Left cardiac atrium (tissue), 4 donors: Measurements from ENCODE around the gene ETV1. TPM values are rescaled to one million over a fixed set of nuclear protein-coding genes. Genes with fewer than 3 reads are reported as not detected.

Experiments
- ATAC-seq, 2 donors: fragments of 200-7000 bp; cut with Tn5 transposase; one replicate each; pipeline ENCODE4 v1.9.1; 2020; ENCODE audit warnings: mild to moderate bottlenecking in 2 of 2, moderate library complexity in 2 of 2
- DNase-seq: peaks from one replicate; pipeline ENCODE4 v3.0.0-alpha.2; 2020
- intact Hi-C, 2 donors: fragments of 100-400 bp; cut with DNase I; formaldehyde crosslinking; loops; one replicate each; pipeline versions ENCODE4 v1.14.1 to v1.15.1; 2022 to 2023
- long read RNA-seq: library from polyadenylated mRNA; unstranded; transcript quantifications from one replicate; pipeline ENCODE4 v2.0.0, GENCODE V29; 2021
- total RNA-seq, 2 donors: library from RNA; stranded (reverse); fragmentation: NEBNext Ultra II Directional; extraction: Animal tissue kit (Norgen Biotek cat#: 25700); gene quantifications; one replicate each; pipeline ENCODE4 v1.2.1, GENCODE V29; 2021
- donor health status: DM: no; HTN: yes; CAD: no.
- donor health status: DM: no; HTN: yes; CAD: no; lungs with severe emphysema.
- donor health status: DM: yes; HTN: yes; CAD: no.
- donor health status: Dilated cardiomyopathy.

ETV1 gene
- total RNA-seq: 10 to 100 TPM; 52.9 to 57.9 TPM
- long read RNA-seq, full-length matches to known transcripts: 10 of 17 reads
- long read RNA-seq, partial matches to known transcripts: 5 of 17 reads
- long read RNA-seq, other reads (novel, unspliced or antisense): 2 of 17 reads

DNA sequence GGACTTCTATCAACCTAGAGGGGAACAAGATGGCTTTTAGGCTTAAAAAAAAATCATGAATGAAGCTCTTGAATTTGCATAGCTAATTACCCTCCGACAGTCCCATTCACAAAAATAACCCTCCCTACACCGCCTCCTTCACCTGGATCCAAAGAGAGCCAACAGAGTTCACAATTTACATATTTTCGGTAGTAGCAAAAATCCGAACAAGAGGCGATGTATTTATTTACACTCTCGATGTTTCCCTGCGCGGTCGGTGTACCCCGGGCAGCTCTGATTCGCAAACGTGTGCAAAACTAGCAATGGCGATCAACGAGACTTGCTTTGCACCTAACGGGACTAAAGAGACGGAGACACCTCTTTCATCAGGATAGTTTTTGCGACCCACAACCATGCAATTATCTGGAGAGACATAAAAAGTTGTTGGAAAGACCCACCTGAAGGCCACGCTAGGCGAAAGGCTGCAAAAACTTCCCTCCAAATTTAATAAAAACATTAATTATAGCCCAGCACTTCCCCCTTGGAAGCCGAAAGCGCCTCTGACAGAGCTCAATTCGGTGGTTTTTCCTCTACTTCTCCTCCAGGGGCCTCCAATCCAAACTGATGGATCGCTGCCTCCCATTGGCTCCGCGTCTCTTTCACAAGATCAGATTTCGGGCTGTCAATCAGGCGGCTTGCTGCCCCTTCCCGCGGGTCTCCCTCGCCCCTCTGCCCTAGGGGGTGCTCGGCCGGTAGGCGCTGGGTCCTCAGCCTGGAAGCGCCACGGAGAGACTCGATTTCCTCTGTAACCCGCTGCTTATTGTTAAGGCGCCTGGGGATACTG lies at the start of gene ETV1:
Gene ETV1, minus strand, starts transcription at position 541 of the 823 bp plus-strand sequence. CDS start 614 bp downstream, outside the sequence.
- ATAC-seq: peak; percentile 46 to 64
- peak; percentile 74 for DNase-seq
- intact Hi-C loops: no loop called here

DNA sequence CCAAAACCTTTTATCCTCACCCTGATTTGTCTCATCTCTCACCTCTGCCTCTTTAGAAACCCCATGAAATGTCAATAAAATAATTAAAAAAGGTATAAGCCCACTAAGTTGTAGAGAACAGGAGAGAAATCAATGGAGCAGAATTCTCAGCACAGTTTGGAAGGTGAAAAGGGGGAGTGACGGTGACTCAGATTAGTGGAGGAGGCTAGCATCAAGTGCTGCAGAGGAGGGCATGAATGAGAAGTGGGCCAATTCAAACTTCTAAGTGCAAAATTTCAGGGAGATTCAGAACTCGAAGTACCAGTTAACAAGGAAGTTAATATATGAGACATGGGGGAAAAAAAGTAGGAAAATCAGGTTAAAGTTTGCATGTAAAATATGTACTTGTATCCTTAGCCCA lies 34.9 kb upstream of the ETV1 start:
- DNase-seq: no peak
- intact Hi-C loops: no loop called here
- ATAC-seq: peak in 1 of 2 donors; percentile 53

DNA sequence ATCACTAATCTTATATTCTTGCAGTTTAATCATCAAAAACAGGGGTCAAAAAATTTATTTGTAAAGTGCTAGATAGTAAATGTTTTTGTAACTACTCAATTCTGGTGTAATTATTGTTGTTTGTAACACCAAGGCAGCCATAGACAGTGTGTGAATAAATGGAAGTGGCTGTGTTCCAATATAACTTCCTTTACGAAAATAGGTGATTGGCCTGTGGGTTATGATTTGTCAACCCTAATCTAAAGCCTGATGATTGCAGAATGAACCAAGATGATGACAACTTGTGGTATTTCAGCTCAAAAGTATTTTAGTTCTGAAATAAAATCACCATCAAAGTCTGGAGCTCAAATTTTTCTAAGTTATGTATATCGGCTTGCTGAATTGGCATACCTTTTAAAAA lies 34.4 kb upstream of the ETV1 start:
- peak in 1 of 2 donors; percentile 58 for ATAC-seq
- DNase-seq: no peak
- intact Hi-C loops: no loop called here

DNA sequence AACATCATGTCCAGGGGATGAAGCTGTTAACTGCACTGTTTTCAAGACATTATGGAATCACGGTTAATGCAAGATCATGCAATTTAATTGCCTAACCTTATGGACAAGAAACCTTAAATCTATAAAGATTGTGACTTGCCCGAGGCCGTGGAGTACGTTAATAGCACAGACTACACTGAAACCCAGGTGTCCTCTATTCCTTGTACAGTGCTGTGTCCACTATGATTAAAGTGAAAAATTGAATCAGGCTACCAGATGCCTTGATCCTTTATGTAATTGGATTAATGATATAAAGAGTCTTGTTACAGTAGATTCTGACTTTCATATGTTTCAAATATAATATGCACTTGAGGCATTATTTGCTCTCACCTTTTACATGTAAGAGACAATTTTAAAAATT lies 33.9 kb upstream of the ETV1 start:
- intact Hi-C loops: no loop called here
- ATAC-seq: no peak
- DNase-seq: no peak

DNA sequence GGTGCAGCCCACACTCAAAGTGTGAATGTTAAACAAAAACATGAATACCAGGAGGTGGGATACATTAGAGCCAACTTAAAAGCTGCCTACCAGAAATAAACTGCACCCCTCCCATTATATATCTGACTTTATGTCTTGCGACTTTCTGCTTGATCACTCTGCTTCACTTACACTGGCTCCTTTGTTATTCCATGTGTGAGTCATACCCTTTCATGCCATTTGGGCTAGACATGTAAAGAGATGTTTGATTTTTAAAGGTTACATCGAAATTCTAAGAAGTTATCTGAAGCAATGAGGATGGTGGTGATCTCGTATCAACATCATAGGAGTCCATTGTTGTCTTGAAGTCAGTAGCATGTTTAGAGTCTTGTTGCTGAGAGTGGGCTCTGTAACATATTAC lies 31.6 kb upstream of the ETV1 start:
- intact Hi-C loops: no loop called here
- no peak for DNase-seq
- peak in 1 of 2 donors; percentile 65 for ATAC-seq

DNA sequence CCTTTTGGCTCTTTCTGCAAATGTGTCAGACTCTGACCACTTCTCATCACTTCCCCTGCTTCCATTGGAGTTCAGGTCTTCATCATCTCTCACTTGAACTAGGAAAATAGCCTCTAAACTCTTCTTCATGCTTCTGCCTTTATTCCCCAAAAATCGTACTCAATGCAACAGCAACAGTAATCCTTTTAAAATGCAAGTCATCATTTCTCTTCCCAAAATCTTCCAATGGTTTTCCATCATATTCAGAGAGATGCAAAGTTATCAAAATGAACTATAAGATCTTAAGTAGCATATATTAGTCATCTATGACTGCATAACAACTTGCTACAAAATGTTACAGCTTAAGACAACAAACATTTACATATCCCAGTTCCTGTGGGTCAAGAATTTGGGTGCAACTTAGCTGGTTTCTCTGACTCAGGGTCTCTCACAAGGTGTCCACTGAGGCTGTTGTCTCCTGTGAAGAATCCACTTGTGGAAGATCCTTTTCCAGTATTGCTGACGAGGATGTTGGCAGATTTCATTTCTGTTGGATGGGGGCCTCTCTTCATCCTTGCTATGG lies 31.0 kb upstream of the ETV1 start:
- ATAC-seq: no peak
- intact Hi-C loops: no loop called here
- no peak for DNase-seq

DNA sequence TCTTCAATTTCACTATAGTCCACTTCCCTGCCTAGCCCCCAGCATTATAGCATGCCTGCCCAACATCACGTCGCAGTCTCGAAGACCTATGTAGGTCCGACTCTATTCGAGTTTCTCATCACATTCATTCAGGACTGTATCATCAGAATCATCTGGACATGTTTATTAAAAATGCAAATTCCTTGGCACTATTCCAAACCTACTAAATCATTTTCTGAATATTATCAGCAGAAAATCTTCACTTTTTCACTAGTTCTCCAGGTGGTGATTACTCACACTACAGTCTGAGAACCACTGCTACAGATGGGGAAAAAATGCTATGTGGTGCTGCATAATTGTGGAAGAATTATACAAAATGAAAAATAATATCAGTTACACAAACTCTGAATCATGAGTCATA lies 29.3 kb upstream of the ETV1 start:
- no peak for DNase-seq
- intact Hi-C loops: no loop called here
- no peak for ATAC-seq

DNA sequence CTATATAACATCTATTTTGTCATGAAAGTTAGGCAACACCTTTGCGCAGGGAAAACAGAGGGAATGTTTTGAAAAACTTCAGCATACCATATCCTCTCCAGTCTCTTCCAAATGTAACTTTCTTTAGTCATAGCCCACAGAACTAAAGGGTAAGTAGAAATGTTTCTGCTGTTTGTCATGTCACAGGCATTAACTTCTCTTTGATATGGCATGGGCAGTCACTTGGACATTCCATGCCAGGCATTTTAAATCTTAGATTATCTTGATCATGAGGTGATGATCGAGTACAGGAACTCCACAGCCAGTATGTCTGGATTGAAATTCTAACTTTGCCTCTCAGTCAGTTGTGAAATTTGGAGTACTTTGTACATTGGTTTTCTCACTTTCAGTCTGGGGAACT lies 27.5 kb upstream of the ETV1 start:
- intact Hi-C loops: no loop called here
- no peak for ATAC-seq
- no peak for DNase-seq

DNA sequence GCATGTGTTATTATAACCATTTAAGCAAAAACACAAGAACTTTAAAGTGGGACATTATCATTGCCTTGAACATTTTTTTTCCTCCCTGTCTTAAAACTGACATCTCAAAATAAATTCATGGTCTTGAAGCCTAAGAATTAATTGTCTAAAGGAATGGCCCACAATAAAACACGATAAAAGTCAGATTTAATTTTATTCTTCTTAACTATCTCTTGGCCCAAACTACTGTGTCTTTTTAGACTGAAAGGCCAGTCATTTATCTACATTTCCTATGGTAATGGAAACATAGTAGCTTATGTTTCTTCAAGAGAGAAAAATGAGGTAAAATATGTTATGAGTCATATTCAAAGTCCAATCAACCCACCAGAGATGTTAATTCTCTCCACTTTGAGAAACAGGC lies 24.4 kb upstream of the ETV1 start:
- DNase-seq (no peak), ATAC-seq (no peak)
- intact Hi-C loops: no loop called here

DNA sequence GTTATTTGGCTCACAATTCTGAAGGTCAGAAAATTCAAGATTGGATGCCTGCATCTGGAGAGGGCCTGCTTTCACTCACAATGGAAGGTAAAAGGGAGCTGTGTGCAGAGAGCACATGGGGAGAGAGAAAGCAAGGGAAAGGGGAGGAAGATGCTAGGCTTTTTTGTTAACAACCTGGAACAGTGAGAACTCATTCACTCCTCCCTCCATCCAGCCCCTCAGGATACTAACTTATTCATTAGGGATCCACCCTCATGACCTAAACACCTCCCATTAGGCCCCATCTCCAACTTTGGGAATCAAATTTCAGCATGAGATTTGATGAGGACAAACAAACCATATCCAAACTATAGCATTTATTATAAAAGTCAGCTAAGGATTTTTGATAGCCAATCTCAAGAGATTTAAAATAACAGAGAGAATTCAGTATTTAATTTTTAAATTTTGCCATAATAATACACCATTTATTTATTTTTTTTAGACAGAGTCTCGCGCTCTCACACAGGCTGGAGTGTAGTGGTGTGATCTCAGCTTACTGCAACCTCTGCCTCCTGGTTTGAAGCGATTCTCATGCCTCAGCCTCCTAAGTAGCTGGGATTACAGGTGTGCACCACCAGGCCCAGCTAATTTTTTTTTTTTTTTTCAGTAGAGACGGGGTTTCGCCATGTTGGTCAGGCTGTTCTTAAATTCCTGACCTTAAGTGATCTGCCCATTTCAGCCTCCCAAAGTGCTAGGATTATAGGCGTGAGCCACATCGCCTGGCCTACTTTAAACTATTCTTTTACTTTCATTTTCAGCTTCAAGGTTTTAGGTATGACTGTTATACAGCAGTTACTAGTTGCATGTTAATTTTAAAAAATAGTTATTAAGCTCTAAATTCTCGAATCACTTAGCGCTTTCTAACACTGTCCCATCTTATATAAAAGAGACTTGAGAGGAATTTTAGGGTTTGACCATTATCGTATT lies 20.3 kb upstream of the ETV1 start:
- ATAC-seq (no peak), DNase-seq (no peak)
- intact Hi-C loops: no loop called here

DNA sequence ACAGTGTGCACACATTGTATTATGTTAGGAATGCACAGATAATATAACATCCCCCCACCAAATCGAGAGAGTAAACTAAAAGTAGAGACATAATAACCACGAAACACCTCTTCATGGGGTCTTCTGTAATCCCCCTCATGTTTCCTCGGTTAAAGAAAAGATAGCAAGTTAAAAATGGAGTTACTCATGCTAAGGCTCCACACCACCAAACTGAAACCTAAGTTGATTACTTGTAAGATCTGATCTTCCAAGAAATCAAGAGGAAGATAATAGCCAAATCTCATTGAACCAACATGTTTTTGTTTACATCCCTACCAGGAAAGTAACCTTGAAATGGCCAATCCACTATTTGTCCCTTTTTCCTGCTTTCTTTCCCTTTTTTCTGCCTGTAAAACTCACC lies 11.7 kb upstream of the ETV1 start:
- DNase-seq: no peak
- intact Hi-C loops: no loop called here
- no peak for ATAC-seq

DNA sequence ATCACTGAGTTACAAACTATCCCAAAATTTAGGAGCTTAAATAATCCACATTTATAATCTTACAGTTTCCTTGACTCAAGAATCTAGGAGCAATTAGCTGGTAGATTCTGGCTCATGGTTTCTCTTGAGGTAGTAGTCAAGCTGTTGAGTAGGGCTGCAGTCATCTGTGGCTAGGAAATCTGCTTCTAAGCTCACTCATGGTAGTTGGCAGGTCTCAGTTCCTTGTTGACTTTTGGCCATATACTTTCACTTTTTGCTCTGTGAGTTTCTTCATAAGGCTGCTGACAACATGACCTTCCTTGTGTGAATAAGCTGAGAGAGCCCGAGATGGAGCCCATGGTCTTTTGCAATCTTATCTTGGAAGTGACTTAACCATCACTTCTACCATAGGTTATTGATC lies 10.8 kb upstream of the ETV1 start:
- ATAC-seq (no peak), DNase-seq (no peak)
- intact Hi-C loops: no loop called here

DNA sequence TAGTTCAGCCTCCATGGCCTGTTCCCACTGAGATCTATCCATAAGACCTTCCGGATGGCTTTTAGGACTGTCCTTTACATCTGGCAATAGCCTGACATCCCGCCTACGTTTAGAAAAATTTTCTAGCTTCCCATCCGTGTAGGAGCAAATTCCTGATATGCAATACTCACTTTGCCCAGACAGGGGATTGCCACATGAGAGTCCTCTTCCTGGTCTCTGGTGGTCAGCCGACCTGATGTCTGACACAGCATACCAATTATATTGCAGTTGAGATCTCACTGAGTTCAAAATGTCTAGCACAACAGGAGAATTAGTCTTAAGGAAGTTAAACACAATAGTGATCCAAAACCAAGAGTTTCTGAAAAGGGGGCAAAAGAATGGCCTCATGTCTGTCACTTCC lies 9.4 kb upstream of the ETV1 start:
- ATAC-seq: no peak
- no peak for DNase-seq
- intact Hi-C loops: no loop called here

DNA sequence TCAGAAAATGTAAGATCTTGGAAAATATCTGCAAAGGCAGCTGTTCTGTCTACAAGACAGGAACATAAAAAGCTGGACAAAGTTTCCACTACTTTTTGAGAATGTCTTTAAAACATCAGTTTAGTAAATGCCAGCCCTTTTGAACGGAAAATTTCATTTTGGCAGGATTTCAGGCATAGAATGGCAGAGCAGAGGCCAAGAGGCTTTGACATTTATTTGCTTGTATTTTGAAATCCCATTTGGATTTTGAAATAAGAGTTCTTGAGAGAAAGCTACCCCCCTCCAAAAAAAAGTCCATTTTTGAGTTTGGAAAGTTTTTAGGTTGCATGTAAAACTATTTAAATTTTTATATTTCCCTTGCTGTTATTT lies 3.1 kb upstream of the ETV1 start:
- ATAC-seq: no peak
- intact Hi-C loops: no loop called here

DNA sequence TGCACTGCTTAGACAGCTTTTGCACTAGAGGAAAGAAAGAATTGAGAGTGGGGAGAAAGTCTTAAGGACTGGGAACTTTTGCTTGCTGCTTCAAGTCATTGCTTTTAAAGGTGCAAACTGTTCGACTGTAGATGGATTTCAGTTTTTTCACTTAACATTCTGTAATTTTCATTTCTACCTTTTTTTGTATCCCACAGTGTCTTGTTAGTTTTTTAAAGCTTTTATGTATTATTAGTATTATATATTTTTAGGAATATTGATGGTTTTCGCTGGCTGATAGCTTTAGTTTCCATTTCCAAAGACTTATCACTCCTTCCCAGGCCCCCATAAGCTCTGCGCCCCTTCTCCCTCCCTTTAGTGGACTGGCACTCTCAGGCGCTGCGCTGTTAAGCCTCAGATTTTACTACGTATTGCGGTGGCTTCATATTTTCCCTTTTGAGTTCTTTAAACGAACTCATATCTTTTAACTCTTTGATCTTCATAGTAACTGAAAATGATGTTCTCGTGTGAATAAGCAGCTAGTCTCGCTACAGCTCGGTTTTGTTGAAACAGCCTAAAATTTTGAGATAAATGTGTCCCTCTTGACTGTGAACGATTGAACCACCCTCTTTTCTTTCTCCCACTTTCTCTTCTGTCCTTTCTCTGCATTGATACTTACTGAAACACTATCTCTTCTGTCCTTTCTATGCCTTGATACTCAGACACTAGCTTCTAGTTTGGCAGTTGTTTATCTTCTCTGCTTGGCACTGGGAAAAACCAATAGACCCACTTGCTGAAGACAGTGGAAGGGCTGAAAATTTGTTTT lies 2.5 kb upstream of the ETV1 start:
- ATAC-seq (no peak), DNase-seq (peak; percentile 22)
- intact Hi-C loops: no loop called here

More for the DNA sequence above, 3.1 kb upstream of the ETV1 start:
- no peak for DNase-seq

DNA sequence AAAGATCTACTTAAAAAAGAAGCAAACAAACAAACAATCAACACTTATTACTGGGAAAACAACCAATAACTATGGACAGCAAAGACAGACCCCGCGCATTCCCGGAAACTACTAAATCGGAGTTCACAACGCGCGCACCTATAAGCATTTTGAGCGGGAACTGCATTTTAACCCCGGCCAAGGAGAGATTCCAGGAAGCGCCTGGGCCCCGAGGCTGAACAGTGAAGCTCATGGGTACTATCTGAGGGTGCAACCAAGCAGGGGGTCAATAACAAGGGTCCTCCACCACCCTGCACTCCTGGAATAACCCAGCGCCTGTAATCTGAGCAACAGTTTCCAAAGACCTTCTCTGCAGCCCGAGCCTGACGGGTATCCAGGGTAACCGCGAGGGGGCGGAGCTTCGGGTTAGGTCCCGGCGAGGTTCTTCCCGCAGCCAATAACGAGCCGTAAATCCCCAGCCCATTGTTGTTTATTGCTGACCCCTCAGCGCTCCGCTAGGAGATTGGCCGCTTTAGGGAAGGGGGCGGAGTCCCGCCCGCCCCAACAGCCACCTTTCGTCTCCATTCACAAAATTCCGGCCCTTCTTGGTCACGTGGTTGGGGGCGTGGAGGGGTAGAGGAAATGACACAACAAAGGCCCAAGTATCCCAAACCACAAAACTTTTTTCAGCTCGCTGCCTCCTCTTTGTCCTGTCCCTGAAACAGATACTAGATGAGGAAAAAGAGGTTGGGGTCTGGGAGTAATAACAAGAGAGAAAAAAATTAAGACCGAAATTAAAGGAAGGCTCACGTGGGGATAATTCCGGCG lies 1.7 kb upstream of the ETV1 start:
- ATAC-seq (peak; percentile 96 to 98), DNase-seq (peak; percentile 96)
- intact Hi-C loops: no loop called here

DNA sequence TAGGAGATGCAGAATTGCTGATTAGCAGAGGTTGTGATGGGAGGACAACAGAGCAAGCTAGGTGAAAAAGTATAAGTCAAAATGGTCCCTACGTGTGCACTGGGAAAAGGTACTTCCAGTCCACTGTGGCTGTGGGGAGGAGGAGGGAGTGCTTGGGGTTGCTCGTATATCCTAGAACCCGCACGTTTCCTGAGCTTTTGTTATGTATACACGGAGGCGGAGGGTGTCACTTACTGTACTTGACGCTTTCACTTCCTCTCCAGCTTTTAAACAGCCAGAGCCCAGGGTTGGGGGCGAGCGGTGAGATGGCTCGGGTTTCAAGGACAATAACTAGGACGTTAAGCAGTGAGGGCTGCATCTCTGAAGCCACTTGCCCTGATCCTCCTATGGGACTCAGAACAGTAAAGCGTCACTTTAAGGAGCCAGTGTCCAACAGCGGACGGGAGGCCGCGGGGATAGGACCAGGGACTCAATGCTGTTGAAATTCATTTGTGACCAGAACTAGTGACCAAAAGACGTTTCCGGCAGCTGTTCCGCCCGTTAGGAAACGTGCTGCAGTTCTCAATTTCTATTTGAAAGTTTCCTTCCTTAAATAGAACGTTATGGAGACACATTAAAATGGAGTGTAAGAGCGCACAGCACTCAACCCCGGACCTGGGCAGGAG lies 985 bp upstream of the ETV1 start:
- intact Hi-C loops: no loop called here

DNA sequence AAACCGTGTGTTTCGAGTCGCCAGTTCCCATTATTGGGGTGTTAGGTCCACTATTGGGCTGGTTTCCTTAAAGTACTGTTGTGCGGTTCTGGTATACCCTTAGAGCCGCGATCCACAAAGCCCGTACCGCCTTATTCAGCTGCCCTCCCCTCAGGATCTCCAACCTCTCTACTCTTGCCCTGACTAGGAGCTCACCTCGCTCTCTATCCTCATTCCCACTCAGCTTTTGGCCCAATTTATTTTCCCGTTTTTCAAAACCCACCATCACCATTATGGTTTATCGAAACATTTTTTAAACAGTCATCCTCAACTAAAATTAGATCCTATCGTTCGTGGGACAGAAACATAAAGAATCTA lies 461 bp upstream of the ETV1 start:
- ATAC-seq (peak in 1 of 2 donors; percentile 9), DNase-seq (no peak)
- intact Hi-C loops: no loop called here

More for the DNA sequence above, 985 bp upstream of the ETV1 start:
- peak; percentile 31 to 55 for ATAC-seq
- DNase-seq: peak; percentile 43
